Frontal cortex (tissue), 4 donors: Measurements from ENCODE around the gene HOXA13. TPM values are rescaled to one million over a fixed set of nuclear protein-coding genes. Genes with fewer than 3 reads are reported as not detected.

ENCODE experiments used
- DNase-seq, 2 donors: peaks; one replicate each; pipeline ENCODE4 v3.0.0; 2012; ENCODE audit warnings: low spot score in 2 of 2
- FAIRE-seq: peaks from 2 replicates; lab custom pipeline; 2012; peaks lifted over from hg19 to GRCh38; lab: Jason Lieb, UNC
- total RNA-seq: library from RNA; depleted of rRNA; stranded (reverse); fragments of >200 nt; gene quantifications from one replicate; pipeline ENCODE4 v1.2.3, GENCODE V29; 2014
- donor health status: control.
- donor health status: control.
- donor health status: control.

HOXA13 gene
- total RNA-seq, 1 donor from 2014 or later: not detected

DNA sequence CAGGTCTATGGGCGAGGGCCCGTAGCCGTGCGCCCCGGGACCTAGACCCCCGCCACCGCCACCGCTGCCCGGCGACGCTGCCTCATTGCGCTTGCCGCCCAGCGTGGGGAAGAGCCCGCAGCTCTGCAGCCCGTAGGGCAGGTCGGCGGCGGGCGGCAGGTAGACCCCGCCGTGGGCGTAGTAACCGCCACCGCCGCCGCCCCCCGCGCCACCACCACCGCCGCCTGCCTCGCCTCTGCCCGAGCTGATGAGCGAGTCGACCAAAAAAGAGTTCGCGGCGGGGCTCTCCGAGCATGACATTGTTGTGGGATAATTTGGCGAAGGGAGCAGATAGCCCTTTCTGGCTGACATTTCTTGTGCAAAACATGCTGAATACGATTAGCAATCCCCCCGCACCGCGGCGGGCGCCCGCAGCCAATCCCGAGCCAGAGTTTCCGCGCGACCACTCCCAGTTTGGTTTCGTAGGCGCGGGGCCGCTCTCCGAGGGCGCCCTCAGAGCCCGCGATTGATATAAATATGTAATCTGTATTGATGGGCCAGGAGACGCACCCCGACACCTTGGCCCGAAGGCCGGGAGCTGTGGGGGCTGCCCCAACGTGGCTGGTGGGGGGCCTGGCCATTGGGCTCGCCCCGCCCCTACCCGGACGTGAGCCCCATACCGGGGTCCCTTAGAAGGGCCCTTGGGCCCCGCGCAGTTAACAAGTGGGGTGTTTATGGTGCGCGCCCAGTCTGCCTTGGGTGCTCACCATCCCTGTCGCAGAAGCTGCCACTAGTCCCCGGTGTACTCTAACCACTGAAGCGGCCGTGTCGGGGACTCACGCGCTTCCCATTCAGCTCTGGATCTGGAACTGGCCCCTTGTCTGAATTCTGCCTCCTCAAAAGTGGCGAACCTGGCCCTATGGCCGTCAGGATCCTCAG, 25.7 kb downstream of the HOXA13 start, which contains the start of gene HOXA10:
HOXA10 (minus strand) TSS at position 365 of the 918 bp plus-strand sequence; CDS start at position 351, 14 bp downstream.
- DNase-seq (no peak), FAIRE-seq (no peak)

DNA sequence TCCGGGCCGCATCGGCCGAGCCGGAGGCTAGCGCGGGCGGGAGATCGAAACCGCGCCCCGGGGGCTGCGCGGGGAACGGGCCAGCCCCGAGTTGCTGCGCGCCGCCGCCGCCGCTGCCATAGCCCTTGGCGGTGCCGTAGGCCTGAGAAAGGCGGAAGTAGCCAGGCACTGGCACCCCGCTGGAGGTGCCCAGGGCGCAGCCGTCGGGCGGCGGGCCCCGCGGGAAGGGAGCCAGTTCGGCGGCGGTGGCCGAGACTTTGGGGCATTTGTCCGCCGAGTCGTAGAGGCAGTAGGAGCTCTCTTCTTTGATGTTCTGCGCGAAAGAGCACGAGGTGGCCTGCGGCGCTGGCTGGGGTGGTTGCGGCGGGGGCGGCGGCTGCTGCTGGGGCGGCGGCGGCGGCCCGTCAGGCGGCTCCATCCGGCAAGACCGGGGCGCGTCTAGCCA, 26.4 kb downstream of the HOXA13 start:
- FAIRE-seq: no peak
- no peak for DNase-seq

DNA sequence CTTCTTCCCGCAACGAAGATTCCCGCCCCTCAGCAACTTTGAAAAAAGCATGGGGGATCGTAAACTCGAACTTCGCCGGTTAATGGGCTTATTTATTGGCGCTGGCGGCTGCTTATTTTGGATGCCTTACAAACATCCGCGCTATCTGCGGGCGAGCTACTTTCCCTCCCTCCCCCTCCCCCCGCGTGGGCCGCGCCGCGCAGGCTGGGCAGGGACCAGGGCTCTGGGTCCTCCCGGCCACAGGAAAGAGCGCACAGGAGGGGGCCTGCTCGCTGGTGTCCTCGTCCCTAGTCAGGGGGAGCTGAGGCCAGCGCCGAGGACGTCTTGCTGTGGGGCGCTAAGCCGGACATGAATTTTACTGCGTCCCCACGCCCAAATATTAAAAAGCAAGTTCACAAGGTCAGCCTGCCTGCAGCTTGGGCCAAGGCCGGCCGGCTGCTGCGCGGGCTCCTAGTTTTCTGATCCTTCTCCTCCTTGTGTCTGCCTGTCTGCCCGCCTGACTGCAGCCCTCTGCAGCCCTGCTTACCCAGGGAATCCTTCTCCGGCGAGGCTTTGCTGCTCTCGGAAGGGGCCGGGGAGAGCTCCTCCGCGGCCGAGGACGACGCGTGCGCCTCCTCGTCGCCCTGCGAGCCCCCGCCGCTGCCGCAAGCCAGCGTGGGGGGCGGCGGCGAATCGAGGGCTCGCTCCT, 26.9 kb downstream of the HOXA13 start:
- no peak for FAIRE-seq
- no peak for DNase-seq

DNA sequence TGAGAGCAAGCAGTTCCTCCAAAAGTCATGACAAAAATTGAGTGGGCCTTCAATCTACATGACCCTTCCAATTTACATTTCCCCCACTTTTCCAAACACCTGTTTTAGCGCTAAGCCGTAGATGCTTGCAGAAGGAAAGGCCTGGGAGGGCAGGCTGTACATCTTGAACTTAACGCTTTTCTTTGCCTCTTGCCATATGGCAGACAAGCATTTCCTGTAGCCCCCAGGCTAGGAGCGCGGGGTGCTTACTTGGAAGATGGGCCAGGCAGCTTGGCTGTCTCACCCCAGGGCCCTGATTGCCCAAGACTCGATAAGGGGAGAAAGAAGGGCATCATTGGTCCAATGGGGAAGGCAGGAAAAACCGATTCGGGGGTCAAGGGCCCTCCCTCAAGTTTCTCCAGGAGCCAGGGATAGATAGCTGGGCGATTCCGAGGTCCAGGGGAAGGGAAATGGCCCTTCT, 27.5 kb downstream of the HOXA13 start:
- no peak for DNase-seq
- no peak for FAIRE-seq

DNA sequence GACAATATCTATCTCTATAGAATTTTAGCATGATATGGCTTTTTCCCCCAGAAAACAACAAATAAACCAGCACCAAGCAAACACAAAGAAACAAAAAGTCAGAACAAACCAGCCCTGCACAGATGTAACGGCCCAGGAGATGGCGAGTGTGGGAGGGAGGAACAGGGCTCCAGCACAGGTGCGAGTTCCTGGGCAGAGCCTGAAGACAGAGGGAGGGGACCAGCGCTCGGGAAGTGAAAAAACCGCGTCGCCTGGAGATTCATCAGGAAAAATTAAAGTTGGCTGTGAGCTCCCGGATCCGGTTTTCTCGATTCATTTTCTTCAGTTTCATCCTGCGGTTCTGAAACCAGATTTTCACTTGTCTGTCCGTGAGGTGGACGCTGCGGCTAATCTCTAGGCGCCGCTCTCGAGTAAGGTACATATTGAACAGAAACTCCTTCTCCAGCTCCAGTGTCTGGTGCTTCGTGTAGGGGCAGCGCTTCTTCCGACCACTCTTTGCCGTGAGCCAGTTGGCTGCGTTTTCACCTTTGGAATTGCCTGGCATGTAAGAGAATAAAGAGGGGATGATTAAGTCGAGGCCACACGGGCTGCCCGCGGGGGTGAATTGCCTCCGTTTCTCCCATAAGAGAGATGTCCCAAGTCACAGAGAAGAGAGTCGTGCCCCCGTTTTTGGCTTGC, 28.1 kb downstream of the HOXA13 start:
- FAIRE-seq: no peak

DNA sequence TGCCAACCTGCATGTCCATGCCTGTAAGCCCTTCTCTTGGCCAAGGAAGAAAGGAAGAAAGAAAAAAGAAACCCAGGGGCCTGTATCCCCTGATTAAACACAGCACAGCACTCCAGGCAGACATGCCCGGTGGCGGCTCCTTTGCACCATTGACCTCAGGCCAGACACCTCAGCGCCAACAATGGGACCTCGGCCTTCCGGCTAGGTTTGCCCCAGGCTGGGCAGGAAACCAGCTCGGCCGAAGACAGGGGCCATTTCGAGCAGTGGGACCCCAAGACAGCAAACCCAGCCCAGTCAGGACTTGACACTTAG, 28.6 kb downstream of the HOXA13 start:
- no peak for DNase-seq
- no peak for FAIRE-seq

More for the DNA sequence above, 28.1 kb downstream of the HOXA13 start:
- DNase-seq: no peak

DNA sequence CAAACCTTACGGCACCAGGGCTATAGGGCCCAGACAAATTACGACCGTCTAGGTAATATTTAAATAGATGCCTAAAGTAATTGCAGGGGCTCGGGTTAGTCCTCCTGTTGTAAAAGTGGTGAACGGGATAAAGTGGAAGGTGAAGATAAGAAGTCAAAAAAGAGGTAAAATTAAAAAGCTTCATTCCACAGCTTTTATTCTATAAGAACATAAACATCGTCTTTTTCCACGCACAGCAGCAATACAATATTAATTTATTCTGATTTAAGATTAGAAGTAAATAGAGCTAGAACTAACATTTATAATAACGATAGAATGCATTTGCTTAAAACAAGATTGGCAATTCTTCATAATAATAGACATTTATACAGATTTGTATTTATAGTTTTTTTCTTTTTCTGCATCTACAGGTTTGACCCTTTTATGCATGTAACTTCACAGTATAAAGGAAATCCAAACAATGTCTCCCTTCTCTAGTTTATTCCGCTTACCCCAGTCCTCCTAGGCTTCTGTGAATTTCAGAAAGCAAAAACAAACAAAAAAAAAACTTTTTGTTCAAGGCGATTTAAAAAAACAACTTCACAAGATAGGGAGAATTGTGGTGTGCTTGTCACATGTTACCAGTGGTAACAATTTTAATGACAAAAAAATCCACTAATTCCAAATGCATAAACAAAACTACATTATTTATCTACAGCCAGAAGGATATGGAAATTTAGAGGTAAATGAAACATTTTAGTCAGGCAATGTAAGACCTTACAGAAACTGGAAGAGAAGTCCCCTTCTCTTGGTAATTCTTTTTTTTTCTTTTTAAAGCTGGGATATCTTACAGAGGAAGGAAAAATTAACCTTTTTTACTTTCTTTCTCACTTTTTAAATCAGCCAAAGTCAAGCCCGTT, 29.2 kb downstream of the HOXA13 start:
- DNase-seq (no peak), FAIRE-seq (no peak)

DNA sequence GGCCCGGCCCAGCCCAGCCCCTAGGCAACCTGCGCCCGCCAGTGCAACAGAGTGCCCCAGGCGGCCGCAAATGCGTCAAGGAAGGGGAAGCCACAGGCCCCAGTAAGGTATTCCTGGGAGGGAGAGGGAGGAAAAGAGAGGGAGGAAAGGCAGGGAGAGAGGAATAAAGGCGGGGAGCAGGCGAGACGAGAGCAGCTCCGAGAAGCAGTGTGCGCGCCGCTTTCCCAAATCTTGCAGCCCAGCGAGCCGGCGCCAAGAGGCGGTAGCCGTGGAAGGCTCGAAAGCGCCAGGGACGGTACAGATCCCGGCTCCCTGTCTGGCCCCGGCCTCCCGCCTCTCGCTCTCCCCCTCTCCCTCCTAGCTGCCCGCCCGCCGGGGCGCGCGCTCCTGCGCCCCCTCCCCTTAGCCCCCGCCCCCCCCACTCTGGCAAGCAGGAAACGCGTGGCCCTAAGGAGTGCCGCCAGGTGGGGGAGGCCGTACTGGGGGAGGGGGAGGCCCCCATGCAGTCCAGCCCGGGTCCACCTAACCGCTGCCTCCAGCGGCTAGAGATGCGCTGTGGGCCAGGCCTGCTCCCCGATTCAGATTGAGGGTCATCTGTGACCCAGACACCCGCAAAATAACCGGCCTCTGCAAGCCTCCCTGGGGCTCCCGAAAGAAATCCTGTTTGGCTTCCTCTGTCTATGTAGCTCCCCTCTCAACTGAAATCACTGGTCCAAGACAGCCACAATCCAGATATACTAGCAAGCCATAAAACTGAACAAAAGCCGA, 30.0 kb downstream of the HOXA13 start:
- DNase-seq: no peak
- FAIRE-seq: no peak

DNA sequence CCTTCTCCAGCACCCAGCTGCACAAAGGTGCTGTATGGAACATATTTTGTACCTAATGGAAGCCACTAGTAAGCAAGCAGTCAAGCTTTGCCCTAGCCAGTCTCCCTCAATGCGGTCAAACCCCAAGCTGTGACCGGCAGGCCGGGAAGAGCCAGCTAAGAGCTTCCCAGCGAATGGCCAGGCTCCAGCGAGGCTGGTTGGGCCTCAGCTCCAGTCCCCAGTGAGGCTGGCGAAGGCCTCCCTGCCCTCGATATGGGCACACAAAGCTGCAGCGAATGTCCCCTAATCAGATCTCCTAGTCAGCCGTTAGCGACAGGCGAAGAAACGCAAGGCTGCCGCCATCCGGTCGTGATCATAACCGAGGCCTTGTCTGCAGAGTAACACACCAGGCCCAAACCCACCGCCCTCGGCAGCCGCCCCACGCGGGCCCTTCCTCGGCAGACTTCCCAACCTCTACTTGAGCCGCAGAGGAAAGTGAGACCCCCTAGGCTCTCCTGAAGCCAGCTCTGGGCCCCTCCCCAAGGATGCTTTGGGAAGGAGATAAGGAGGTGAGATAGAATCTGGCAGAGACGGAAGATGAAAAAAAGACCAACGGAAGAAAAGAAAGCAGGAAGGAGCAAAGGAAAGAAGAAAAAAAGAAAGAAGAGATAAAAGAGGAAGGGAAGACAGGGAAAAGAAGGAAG, 31.5 kb downstream of the HOXA13 start:
- FAIRE-seq: no peak

DNA sequence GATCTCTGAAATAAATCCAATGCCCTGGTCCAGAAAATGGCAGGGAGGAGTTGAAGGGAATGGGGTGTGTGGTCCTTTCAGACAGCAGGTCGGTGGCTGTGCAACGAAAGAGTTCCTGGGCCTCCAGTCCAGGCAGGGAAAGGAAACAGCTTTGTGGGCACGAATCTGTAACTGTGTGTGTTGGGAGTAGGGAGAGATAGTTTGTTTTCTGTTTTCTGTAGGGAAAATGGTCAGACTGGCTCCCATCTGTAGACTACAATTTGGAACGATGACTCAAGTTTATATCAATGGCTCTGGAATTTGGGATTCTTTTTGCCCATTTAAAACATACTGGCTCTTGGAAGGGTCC, 32.0 kb downstream of the HOXA13 start:
- DNase-seq: no peak
- no peak for FAIRE-seq

More for the DNA sequence above, 31.5 kb downstream of the HOXA13 start:
- no peak for DNase-seq

DNA sequence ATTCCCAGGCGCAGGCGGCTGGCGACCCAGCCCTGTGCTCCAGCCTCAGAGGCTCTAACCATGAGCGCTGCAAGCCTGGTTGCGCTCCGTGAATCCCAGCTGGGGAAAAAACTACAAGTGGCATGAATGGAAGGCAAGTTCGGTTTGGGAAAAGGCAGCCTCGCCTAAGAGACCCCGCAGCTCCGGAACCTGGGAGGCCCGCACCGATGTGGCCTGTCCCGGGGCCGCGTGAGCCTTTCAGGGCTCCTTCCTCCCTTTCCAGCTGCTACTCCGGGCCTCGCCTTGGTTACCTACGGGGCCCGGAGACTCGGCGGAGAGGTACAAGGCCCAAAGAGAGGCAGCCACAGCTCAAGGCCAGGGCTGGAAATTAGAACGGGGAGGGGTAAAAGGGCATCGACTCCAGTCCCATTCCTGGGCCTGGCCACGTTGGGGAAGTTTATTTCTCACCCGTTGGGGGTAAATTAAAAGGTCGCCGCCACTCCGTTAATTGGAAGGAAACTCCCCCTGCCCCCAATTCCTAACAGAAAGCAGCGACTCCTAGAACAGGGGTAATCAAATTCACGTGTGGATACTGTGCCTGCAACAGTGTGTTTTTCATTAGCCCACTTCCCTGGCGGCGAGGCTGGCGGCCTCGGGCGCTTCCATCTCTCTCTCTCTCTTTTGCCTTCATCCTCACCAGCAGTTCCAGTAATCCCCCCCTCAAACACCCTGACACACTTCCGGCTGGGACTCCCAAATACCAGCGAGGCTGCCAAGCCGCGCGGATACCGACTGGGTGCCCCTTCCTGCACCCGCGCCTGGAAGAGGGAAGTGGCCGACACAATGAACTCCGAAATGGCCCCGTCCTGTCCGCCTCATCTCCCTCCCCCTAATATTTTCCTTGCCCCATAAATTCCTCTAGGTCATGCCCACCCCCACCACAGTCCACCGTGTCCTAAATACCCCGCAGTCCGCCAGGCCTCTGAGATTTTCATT, 33.1 kb downstream of the HOXA13 start:
- DNase-seq (no peak), FAIRE-seq (no peak)

DNA sequence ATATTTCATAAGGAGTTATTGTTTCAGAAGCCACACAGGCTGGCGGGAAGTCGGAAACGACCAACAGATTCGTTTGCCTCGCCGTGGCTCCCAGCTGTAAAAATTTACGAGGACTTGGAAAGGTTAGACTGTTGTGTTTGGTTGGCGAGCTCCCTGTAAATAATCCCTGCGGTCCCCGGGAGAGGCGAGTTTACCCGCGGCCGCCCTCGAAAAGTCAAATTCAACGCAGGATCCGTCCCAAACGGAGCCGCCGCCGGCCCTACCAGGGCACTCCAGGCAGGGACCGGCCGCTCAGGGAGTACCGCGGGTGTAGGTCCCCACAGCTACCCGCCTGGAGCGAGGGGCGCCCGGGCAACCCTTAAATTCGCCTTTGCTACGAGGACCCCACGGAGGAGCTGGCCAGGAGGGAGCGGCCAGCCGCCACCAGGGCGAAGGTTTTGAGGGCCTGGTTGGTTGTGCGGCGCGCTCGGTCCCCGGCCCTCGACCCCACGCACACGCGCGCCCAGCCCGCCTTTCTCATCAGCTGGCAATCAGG, 33.8 kb downstream of the HOXA13 start:
- FAIRE-seq (no peak), DNase-seq (no peak)

DNA sequence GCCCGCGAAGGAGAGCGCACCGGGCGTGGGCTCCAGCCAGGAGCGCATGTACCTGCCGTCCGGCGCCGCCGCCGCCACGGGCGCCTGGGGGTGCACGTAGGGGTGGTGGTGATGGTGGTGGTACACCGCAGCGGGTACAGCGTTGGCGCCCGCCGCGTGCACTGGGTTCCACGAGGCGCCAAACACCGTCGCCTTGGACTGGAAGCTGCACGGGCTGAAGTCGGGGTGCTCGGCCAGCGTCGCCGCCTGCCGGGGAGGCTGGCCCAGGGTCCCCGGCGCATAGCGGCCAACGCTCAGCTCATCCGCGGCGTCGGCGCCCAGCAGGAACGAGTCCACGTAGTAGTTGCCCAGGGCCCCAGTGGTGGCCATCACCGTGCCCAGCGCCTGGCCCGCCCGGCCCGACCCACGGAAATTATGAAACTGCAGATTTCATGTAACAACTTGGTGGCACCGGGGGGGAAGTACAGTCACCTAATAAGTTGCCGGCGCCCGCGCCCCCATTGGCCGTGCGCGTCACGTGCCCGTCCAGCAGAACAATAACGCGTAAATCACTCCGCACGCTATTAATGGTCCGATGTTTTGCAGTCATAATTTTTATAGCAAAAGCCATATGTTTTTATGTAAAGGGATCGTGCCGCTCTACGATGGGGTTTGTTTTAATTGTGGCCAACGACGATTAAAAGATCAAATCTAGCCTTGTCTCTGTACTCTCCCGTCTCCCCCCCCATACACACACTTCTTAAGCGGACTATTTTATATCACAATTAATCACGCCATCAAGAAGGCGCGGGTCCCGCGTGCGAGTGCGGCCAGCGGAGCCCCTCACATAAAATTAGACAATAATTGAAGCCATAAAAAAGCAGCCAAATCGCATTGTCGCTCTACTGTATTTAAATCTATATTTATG, 34.5 kb downstream of the HOXA13 start, which contains the start of gene HOXA9:
HOXA9 (minus strand) TSS at position 449 of the 907 bp plus-strand sequence; CDS start at position 369, 80 bp downstream.
- FAIRE-seq: no peak
- DNase-seq: no peak

DNA sequence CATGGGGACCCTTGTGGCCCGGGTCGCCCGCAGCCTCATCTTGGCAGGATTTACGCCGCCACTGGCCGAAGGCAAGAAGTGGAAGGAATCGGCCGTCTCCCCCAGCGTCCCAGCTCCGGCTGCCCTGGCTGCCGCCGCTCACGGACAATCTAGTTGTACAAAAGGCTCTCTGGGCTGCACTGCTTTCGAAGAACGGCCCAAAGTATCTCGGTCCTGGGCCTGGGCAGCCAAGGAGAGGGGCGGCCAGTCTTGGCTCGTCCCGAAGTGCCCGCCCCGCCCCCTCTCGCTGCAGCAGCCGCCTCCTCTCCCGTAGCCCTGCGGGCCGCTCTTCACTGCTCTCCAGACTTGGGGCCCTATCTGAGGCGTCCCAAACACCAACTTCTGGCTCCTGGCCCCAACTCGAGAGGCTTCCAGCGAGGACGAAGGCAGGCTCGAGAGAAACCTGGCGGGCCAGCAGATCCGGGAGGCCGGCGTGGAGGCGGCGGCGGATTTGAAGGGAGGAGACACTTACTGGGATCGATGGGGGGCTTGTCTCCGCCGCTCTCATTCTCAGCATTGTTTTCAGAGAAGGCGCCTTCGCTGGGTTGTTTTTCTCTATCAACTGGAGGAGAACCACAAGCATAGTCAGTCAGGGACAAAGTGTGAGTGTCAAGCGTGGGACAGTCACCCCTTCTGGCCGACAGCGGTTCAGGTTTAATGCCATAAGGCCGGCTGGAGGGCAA, 35.4 kb downstream of the HOXA13 start:
- FAIRE-seq: no peak

DNA sequence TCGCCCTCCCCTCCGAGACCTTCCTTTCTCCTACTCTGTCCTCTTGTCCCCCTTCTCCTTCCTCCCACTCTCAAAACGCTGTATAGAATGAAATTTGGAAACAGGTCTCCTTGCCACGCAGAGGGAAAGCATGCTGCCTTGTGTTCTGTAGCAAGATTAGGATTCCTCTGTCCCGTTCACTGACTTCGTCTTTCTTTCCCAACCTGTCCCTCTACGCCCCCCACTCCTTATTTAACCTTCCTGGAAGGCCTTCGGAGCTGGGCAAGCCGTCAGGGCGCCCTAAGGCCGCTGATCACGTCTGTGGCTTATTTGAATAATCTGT, 35.9 kb downstream of the HOXA13 start:
- no peak for FAIRE-seq
- DNase-seq: no peak

More for the DNA sequence above, 35.4 kb downstream of the HOXA13 start:
- no peak for DNase-seq
